ENCODE measurements around the gene FGD4. TPM values are rescaled to one million over a fixed set of nuclear protein-coding genes. Genes with fewer than 3 reads are reported as not detected.

The FGD4 gene
- total RNA-seq, 1 donor from 2014 or later = 17.2 TPM

DNA sequence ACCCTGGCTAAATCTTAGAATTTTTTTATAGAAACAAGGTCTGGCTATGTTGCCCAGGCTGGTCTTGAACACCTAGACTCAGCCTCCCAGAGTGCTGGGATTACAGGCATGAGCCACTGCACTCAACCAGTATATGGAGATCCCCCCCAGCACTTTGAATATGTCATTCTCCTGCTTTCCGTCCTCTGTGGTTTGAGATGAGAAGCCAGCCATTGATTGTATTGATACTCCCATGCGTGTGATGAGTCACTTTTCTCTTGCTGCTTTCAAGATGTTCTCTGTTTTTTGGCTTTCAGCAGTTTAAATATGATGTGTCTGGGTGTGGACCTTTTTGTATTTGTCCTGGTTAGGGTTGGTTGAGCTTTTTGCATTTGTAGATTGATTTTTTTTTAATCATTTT lies 204.5 kb downstream of the FGD4 start:
- Mint-ChIP-seq H3K27ac (ENCODE audit: unreplicated experiment) (no peak overlapping the region), H3K4me3 (ENCODE audit: unreplicated experiment) (no peak overlapping the region), H3K27me3 (ENCODE audit: unreplicated experiment) (no peaks in the 10 kb centered on the region), H3K9me3 (ENCODE audit: unreplicated experiment) (no peaks in the 10 kb centered on the region), H3K4me1 (ENCODE audit: unreplicated experiment) (peaks cover 6% of the 10 kb centered on the region), H3K36me3 (ENCODE audit: low read depth, unreplicated experiment) (no peaks in the 10 kb centered on the region)
- TF ChIP-seq, protein P1, sequence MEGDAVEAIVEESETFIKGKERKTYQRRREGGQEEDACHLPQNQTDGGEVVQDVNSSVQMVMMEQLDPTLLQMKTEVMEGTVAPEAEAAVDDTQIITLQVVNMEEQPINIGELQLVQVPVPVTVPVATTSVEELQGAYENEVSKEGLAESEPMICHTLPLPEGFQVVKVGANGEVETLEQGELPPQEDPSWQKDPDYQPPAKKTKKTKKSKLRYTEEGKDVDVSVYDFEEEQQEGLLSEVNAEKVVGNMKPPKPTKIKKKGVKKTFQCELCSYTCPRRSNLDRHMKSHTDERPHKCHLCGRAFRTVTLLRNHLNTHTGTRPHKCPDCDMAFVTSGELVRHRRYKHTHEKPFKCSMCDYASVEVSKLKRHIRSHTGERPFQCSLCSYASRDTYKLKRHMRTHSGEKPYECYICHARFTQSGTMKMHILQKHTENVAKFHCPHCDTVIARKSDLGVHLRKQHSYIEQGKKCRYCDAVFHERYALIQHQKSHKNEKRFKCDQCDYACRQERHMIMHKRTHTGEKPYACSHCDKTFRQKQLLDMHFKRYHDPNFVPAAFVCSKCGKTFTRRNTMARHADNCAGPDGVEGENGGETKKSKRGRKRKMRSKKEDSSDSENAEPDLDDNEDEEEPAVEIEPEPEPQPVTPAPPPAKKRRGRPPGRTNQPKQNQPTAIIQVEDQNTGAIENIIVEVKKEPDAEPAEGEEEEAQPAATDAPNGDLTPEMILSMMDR (IDR thresholded peaks at IDR 0.05; ENCODE audit: unreplicated experiment) = no peak
- DNase-seq (ENCODE audit: low spot score) = no peak

DNA sequence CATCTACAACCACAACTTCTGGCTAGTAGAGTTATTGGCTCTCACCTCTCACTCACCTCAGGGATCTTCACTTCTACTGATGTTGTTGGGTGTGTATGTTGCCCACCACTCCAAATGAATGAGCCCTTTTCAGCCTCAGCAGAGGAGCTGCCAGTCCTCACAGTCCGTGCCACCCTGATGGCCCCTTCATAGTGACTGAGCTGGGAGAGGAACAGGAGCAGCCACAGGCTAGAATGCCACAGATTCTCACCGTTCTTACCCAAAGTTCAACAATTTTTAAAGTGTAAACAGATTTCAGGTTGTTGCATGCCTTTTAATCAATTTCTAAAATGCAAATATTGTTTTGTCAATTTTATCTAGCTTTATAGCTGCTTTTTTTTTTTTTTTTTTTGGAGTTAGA lies 205.2 kb downstream of the FGD4 start:
- Mint-ChIP-seq H3K27me3 (ENCODE audit: unreplicated experiment) (no peaks in the 10 kb centered on the region), H3K9me3 (ENCODE audit: unreplicated experiment) (no peaks in the 10 kb centered on the region), H3K36me3 (ENCODE audit: low read depth, unreplicated experiment) (peaks cover 3% of the 10 kb centered on the region), H3K27ac (ENCODE audit: unreplicated experiment) (no peak overlapping the region), H3K4me3 (ENCODE audit: unreplicated experiment) (no peak overlapping the region), H3K4me1 (ENCODE audit: unreplicated experiment) (peaks cover 6% of the 10 kb centered on the region)
- DNase-seq (ENCODE audit: low spot score) = no peak
- TF ChIP-seq, protein P1 (IDR thresholded peaks at IDR 0.05; ENCODE audit: unreplicated experiment) = no peak

DNA sequence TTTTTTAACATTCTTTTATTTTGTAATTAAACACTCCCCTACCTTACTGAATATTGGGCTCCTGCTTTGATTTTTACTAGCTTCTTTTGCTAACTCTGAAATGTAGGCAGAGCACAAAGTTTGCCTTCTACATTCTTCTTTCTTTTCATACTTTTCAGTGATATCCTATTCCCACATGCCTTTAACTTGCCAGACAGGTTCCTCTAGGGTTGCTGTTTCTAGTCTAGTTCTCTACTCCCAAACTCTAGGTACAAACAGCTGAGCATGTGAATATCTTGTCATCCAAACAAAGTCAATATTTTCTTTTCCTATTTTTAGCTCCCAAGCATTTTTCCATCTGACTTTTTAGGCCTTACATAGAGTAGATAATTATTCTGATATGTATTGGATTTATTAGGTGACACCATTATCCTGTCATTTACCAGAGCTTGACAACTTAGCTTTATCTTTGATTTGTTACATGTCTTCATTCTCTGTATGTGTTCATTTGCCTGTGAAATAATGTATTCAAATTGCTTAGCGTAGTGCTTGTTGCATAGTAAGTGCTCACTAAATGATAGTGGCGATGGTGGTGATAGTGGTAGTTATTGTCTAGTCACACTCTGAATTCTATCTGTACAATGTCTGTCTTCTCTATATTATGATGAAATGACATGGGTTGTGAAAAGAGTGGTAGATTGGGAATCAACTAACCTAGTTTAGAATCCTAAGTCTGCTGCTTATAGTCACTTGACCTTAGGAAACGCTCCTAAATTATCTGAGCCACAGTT lies 206.2 kb downstream of the FGD4 start:
- Mint-ChIP-seq H3K4me1 (ENCODE audit: unreplicated experiment) (peaks cover 6% of the 10 kb centered on the region), H3K36me3 (ENCODE audit: low read depth, unreplicated experiment) (peaks cover 3% of the 10 kb centered on the region), H3K27ac (ENCODE audit: unreplicated experiment) (no peak overlapping the region), H3K27me3 (ENCODE audit: unreplicated experiment) (no peaks in the 10 kb centered on the region), H3K9me3 (ENCODE audit: unreplicated experiment) (no peaks in the 10 kb centered on the region), H3K4me3 (ENCODE audit: unreplicated experiment) (no peak overlapping the region)
- TF ChIP-seq, protein P1 (IDR thresholded peaks at IDR 0.05; ENCODE audit: unreplicated experiment) = no peak
- no peak for DNase-seq (ENCODE audit: low spot score)

DNA sequence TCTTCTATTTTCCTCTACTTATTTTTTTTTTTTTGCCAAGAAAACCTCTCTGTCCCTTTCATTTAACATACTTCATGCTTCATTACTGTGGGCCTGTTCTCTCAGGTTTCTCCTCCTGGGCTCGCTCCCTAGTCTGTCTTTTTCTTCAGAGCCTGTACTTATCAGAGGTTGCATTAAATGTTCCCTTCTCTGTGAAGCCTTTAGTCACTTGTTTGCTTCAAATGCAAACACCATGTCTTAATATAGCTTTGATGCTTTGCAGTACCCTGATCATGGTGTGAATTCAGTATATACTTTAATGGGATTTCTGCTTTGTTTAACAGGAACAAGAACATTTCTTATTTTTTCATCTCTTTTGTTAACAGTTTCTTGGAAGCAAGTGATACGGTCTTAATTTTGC lies 207.1 kb downstream of the FGD4 start:
- H3K27me3 Mint-ChIP-seq (ENCODE audit: unreplicated experiment) = no peaks in the 10 kb centered on the region
- no peak for DNase-seq (ENCODE audit: low spot score)
- no peak overlapping the region for H3K27ac Mint-ChIP-seq (ENCODE audit: unreplicated experiment)
- no peaks in the 10 kb centered on the region for H3K9me3 Mint-ChIP-seq (ENCODE audit: unreplicated experiment)
- peaks cover 4% of the 10 kb centered on the region for H3K4me1 Mint-ChIP-seq (ENCODE audit: unreplicated experiment)
- H3K4me3 Mint-ChIP-seq (ENCODE audit: unreplicated experiment) = no peak overlapping the region
- H3K36me3 Mint-ChIP-seq (ENCODE audit: low read depth, unreplicated experiment) = peaks cover 7% of the 10 kb centered on the region
- TF ChIP-seq, protein P1 (IDR thresholded peaks at IDR 0.05; ENCODE audit: unreplicated experiment) = no peak

DNA sequence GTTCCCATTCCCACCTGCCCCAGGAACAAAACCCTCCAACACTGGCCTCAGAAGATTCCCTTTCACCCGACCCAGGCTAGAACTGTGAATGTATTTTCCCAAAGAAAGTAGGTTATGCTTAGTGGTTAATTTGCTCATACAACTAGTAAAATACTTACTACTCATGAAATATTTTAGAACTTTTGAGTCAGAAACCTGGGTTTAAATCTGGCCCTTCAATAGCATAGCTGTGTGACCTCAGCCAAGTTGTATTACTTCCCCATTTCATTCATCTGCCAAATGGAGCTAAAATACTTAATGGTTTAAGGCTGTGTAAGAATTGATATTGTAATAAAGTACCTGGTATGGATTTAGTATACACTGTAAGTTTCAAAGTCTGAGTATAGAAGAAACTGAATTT lies 210.6 kb downstream of the FGD4 start:
- Mint-ChIP-seq H3K4me1 (ENCODE audit: unreplicated experiment) (peaks cover 10% of the 10 kb centered on the region), H3K4me3 (ENCODE audit: unreplicated experiment) (no peak overlapping the region), H3K36me3 (ENCODE audit: low read depth, unreplicated experiment) (peaks cover 7% of the 10 kb centered on the region), H3K27ac (ENCODE audit: unreplicated experiment) (no peak overlapping the region), H3K27me3 (ENCODE audit: unreplicated experiment) (no peaks in the 10 kb centered on the region), H3K9me3 (ENCODE audit: unreplicated experiment) (no peaks in the 10 kb centered on the region)
- TF ChIP-seq, protein P1 (IDR thresholded peaks at IDR 0.05; ENCODE audit: unreplicated experiment) = no peak
- no peak for DNase-seq (ENCODE audit: low spot score)
